NCI-H2081 treated with DMSO at 0.1 percent for 48 hours (cell line): ENCODE data around the gene APBA3.
A peak's percentile ranks its signal among the peaks of the same experiment; 100 is the strongest.

ENCODE experiments used
- DNase-seq: peaks from one replicate; lab custom pipeline; 2025; lab: John Stamatoyannopoulos, UW

The APBA3 gene

GRCh38 chr19:3761382-3762129 is at the start of gene APBA3:
Gene APBA3, minus strand, starts transcription at chr19:3761692. Its CDS starts 1,428 bp downstream, at chr19:3760264.
- DNase-seq, result peak; percentile 54

- no peak for DNase-seq
Observed at GRCh38 chr19:3810708-3811355, 49.3 kb upstream of the APBA3 start.

GRCh38 chr19:3809881-3810707 is 48.6 kb upstream of the APBA3 start:
- DNase-seq, result no peak

GRCh38 chr19:3808420-3809143 is 47.1 kb upstream of the APBA3 start:
- DNase-seq, result no peak

GRCh38 chr19:3807574-3808354 is 46.3 kb upstream of the APBA3 start:
- DNase-seq, result no peak

GRCh38 chr19:3807131-3807480 is 45.6 kb upstream of the APBA3 start:
- no peak for DNase-seq

- no peak for DNase-seq
Observed at GRCh38 chr19:3805859-3806258, 44.4 kb upstream of the APBA3 start.

- DNase-seq, result no peak
Observed at GRCh38 chr19:3804429-3804828, 42.9 kb upstream of the APBA3 start.

GRCh38 chr19:3803986-3804385 is 42.5 kb upstream of the APBA3 start:
- DNase-seq, result no peak

GRCh38 chr19:3803114-3803888 is 41.8 kb upstream of the APBA3 start:
- no peak for DNase-seq

- DNase-seq, result no peak
Observed at GRCh38 chr19:3801412-3802096, 40.1 kb upstream of the APBA3 start.

GRCh38 chr19:3800996-3801395 is 39.5 kb upstream of the APBA3 start:
- no peak for DNase-seq

- no peak for DNase-seq
Observed at GRCh38 chr19:3798137-3798536, 36.6 kb upstream of the APBA3 start.

GRCh38 chr19:3796358-3796757 is 34.9 kb upstream of the APBA3 start:
- DNase-seq, result no peak

- no peak for DNase-seq
Observed at GRCh38 chr19:3793799-3794198, 32.3 kb upstream of the APBA3 start.

GRCh38 chr19:3792114-3792513 is 30.6 kb upstream of the APBA3 start:
- no peak for DNase-seq

GRCh38 chr19:3790941-3791340 is 29.4 kb upstream of the APBA3 start:
- DNase-seq, result no peak

GRCh38 chr19:3790209-3790734 is 28.8 kb upstream of the APBA3 start:
- DNase-seq, result no peak

- DNase-seq, result no peak
Observed at GRCh38 chr19:3788996-3789778, 27.7 kb upstream of the APBA3 start.
